Stimulated activated CD4-positive, alpha-beta T cell treated with anti-CD3 and anti-CD28 coated beads, Interleukin-4, amount 100 ng/mL, for 48 hours (primary cell): ENCODE data around the gene PHRF1.

Experiments
- DNase-seq, 2 donors: peaks; one replicate each; pipeline ENCODE4 v3.0.0-alpha.2; 2020; ENCODE audit warnings: low read depth in 2 of 2

PHRF1 gene

DNA sequence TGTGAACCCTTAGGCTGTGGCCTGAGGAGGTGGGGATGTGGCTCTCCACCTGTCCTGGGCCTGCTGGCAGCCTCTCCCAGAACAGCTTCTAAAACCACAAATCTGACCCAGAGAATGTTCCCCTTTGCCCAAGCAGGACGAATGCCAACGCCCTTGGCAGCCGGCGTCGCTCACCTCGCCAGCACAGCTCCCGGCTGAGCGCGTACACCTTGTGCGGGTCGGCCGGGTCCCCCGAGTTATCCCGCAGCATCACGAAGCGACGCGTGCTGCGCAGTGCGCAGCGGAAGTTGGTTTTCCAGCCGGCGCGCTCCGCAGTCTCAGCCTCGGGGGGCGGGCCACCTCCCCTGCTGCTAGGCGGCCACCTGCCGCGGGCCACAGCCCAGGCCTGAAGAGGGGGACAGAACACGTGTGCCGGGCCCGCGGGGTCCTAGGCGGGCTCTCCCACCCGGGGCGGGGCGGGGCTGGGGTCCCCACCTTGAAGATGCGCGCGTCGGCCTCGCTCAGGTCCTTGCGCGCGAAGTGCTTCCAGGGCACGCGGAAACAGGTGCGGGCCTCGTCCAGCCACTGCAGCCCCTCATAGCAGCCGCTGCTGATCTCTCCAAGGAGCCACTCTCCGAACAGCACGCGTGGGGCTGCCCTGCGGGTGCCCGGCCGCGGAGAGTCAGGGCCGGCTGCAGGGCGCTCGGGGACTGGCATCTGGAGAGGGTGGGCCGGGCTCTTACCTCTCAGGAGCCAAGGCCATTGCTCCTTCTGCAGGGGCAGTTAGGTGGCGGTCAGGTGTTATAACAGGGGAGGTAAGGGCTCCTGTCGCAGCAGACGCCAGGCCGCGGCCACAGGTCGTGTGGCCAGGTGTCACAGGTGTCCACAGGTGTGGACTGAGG is 38.6 kb downstream of the PHRF1 start:
- no peak for DNase-seq

DNA sequence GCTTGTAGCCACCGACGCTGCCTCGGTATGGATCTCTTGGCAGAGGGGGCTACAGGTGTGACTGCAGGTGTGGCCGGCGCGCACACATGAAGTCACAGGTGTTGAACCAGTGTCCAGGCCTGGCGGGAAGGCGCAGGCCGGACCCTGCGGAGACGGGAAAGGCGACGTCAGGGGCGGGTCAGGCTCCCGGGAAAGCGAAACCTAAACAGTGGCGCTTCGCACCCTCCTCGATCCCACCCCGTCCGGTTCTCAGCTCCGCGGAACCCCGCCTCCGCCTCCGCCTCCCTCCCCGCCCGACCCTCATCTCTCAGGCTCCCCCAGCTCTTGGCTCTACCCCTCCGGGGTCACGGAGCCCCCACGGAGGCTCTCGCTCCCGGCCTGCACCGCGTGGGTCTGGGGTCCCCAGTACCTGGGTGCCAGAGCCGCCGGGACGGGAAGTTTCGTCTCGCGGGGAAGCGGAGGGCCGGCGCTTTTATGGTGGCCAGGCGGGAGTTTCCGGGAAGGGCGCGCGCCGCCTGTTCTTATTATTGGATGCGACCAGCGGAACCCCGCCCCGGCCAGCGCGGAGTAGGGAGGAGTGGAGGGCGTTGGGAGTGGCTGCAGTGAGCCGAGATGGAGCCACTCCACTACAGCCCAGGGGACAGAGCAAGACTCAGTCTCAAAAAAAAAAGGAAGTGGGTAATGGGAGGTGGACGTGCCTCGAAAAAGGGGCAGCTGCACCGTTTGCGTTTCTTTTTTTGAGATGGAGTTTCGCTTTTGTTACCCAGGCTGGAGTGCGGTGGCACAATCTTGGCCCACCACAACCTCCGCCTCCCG is 39.4 kb downstream of the PHRF1 start, which contains the start of gene IRF7:
Gene IRF7, minus strand, starts transcription at position 447 of the 816 bp plus-strand sequence. CDS start 586 bp downstream, outside the sequence.
- DNase-seq: peak; percentile 76 to 86

DNA sequence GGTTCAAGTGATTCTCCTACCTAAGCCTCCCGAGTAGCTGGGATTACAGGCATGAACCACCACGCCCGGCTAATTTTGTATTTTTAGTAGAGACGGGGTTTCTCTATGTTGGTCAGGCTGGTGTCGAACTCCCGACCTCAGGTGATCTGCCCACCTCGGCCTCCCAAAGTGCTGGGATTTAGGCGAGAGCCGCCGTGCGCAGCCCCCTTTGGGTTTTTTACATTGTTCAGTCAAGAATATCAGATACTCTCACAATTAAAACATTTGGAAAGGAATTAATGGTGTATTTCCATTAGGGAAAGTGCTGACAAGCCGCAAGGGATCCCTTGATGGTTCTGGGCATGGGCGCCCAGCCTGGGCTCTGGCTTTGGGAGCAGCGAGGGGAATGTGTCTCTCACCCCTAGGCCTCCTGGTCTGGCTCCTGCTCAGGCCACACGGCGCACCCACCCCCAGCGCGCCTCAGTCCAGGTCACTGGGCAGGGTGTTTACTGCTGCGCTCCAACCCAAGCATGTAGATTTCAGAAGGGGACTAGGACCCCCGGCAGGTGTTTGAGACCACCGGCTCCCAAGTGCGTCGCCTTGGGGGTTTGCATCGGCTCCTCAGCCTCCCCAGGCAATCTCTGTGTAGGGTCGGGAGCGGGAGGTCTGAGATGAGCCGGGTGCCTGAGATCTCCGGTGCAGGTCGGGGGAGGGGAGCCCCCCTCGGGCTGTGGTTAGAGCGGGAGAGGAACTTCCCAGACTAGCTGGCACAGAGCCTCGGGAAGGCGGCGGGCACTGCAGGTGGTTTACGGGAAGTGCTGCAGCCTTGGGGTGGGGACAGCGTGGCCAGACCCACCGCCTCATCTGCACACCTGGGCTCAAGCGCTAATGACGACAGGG is 40.3 kb downstream of the PHRF1 start:
- no peak for DNase-seq

DNA sequence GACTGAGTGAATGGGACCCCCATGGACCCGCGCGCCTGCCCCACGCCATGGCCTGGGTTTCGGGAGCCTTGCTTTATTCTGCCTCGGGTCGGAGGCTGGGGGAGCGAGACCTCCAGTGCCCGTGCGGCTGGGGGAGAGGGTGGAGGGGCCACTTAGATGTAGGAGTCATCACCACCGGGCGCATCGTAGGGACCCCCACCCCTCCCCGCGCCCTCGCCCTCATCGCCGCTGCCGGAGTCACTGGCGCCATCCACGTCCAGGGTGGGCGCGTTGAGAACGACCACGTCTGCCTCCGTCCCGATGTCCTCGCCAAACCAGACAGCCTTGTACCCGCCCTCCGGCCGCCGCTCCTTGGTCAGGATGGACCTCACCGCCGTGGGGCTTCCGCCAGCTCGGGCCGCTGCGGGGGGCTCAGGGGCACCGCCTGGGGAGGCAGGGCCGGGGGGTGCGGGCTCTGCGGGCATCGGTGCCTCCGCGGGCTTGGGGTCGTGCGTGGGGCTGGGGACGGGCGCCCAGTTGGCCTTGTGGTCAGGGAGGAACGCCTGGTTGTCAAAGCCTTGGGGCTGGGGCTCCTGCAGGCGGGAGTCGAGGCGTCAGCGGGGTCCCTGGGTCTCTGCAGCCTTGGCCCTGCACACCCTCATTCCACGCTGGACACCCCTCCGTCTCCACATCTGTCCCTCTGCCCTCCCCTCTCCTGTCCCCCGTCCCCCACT is 41.1 kb downstream of the PHRF1 start:
- no peak for DNase-seq

DNA sequence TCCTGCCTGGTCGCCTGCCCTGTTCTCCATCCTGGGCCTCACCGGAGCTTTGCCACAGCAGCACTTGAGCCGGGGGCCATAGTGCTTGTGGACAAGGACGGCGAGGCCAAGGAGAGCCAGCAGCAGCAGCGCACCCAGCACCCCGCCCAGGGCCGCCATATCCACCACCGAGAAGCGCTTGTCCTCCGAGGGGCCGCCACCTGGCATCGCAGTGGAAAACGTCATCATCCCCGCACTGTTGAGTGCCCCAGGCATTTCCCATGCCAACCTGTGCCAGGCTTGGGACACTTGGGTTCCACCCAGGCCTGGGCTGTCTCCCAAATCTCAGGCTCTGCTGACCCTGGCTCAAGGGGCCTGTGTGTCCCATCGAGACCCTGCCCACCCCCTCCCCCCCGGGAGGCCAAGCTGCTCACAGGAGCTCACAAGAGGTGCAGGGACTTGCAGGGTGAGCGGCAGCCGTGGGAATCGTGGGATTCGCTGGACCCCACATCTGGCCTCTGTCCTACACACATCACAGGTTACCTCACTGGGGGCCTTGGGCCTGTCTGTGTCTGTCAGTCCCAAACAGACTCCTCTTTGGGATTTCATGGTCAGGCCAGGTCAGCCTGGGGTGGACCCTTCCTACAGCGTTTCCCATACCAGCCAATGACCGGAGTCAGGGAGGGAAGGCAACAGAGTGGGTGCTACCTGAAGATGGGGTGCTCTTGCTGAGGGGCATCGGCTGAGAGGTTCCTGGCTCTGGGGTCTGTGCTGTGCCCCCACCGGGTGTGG is 41.8 kb downstream of the PHRF1 start:
- no peak for DNase-seq

DNA sequence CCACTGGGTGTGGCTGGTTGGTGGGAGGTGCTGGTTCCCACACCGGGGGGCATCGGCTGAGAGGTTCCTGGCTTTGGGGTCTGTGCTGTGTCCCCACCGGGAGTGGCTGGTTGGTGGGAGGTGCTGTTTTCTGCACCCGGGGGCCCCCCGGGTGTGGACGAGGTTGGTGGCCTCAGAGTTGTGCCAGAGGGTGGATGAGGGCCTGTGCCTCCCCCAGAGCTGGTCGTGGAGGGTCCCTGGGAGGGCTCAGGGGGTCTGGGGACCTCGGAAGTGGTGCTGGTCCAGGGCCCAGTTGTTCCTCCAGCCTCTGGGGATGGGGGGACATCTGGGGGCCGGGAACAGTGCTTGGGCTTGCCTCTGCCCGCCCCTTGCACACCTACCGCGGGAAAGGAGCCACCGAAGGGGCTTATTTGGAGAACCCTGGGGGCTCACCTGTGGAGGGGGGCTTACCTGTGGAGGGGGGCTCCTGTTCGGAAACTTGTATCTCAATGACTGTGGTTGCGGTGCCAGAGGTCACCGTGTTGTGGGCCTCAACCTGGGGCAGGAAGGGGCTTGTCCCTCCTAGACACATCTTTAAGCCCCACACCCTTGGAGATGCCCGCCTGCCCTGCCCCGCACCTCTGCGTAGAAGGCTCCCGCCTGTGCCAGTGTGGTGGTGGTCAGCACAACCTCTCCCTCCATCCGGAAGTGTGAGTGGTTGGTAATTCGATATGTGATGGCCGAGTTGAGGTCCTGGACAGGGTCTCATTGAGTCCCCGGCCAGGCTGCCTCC is 42.8 kb downstream of the PHRF1 start:
- DNase-seq: no peak

DNA sequence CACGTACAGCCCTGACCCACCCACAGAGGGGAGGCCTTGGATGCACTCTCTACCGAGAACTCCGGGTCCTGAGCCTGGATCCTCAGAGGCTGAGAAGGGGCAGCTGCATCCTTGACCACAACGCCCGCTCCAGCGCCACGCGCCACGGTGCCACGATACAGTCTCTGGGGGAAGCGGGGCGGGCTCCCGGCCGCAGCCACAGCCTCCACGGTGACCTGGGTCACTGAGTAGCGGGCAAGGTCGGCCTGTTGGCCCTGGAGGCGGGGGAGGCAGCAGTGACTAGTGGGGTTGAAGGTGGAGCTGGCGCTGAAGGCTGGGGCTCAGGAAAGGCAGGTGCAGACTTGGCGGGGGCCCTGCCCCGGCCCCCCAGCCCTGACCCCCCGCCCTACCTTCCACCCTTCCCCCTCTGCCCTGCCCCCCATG is 43.4 kb downstream of the PHRF1 start:
- DNase-seq: no peak

DNA sequence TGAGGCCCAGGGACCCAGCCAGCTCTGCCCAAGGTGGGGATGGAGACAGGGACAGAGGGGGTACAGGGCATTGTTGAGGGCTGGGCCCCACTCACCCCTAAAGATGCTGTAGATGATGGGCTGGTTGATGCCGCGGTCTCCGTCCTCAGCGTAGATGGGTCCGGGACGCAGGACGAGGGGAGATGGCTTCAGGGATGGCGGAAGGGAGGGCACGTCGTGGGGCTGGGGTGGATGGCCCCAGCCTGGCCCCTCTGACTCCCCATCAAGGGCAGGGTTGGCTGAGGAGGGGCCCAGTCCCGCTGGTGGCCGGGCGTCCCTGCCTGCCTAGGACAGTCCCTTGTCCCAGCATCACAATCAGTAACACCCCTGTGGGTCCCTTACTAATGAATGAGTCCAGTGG is 43.9 kb downstream of the PHRF1 start:
- no peak for DNase-seq

DNA sequence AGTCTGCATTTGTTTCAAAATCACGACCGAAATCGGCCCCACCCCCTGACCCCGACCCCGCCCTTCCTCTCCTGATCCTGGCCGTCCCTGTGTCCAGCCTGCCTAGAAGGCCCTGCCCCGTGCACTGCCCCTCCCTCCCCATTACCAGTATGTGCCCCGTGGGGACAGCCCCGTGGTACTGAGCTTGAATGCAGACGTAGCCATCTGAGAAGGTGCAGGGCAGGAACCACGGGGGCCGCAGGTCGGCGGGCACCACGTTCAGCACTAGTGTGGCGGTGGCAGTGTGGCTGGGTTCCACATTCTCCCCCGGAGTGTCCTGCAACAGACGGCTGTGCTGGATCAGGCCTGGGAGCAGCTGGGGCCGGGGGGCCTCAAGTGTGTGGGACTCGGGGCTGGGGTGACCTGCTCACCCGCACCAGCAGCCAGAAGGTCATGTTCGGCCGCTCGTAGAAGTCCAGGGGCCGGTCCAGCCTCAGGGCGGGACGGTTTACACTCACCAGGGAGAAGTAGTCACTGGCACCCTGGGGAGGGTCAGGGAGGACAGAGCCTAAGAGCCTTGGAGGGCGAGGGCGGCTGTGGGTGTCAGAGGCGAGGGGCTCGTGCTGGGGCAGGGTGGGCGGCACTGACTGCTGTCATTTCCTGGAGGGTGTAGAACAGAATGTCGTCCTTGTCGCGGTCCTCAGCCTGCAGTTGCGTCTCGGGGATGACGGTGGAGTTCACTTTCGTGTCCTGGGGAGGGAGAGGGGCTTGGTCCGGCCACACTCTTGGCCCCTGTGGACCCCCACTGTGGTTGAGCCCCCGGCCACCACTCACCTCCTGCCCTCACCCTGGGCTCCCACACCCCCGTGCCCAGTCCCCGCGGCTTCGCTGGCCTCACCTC is 44.9 kb downstream of the PHRF1 start:
- no peak for DNase-seq

DNA sequence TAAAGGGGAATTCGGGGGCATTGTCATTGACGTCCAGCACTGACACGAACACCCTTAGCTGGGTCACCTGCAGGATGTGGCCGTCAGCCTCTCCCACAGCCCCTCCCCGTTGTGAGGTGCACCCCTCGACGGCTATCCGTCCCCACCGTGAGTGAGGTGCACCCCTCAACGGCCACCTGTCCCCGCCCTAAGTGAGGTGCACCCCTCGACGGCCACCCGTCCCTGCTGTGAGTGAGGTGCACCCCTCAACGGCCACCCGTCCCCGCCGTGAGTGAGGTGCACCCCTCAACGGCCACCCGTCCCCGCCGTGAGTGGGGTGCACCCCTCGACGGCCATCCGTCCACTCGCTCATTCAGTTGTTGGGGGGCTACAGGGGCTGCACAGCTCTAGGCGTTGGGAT is 45.6 kb downstream of the PHRF1 start:
- no peak for DNase-seq

DNA sequence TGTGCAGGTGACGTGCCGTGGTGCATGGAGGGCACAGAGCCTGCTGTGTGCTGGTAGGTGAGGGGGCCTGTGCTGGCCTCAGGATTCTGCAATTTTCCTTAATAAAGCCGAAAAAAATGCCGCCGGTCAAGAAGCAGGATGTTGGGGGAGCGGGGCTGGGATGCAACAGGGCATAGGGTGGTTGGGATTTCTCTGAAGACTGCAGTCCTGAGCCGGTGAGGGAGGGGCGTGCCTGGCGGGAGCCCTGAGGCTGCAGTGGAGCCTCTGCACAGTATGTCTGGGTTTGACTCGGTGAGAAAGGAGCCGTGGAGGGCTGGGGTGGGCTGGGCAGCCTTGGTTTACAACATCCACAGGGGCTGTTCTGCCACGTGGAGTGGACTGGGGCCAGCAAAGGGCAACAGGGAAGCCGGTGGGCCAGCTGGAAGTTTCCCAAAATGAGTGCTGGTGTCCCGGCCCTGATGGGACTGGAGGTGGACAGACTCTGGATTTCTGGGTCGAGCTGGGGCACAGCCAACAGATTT is 47.1 kb downstream of the PHRF1 start:
- DNase-seq: no peak

DNA sequence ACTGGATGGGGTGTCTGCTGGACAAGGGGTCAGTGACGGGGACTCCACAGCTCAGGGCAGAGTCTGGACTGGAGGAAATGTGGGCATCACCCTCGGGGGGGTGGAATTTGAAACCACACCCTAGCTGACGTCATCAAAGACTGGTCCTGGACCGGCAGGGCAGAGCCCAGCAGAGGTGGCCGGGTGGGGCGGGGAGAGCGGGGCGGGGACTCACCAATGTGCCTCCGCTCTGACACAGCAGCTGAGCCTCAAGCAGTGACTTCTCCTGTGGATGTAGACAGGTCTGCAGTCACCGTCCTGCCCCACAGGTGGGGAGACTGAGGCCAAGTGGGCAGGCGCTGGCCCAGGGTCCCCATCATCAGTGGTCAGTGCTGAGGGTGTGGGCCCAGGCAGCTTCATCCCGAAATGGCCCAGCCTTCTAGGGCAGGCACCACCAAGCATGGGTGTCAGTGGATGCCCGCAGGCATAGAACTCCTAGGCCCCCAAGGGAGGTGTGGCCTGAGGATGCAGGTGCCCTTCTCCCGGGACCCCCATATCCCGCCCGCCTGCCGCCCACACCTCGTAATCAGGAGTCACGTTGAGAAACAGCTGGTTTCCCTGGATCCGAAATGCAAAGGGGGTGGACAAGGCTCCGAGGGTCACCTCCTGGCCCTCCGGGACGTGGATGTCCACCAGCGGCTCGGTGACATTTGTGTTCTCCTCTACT is 47.9 kb downstream of the PHRF1 start:
- DNase-seq: no peak

DNA sequence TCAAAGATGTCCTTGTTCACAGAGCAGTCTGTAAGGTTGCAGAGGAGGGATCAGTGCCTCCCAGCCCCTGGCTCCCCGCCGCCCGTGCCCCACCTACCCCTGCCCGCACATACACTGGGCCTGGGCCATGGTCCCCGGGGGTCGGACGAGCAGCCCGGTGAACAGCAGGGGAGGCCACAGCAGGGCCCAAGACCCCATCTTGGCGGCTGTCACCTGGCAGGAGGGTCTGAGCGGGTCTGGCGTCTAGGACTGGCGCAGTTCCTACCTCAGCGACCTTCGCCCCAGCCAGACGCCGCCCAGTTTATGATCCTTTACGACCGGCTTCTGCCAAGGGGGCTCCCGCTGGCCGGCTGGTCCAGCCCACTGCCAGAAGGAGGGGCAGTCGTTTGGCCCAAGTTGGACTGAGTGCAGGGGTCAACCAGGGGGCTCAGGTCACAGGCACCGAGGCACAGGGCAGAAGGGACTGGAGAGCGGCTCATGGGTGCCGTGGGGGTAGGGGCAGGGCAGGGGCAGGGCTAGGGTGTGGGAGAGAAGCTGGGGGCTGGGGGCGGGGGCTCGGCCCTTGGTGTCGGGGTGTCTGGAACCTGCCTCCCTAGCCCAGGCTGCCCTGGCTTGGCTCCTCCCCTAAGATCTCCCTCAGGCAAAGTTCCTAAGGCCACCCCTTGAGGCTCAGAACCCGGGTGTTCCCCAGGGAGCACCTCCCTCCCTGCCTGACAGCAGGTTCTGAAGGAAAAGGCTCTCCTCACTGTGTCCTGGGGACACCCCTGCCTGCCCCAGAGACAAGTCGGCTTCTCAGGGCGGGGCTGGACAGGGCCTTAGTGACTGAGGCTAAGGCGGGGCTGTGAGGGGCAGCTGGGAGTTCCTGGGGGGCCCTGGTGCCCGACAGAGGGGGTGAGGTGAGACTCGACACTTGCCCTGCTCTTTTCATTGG is 48.7 kb downstream of the PHRF1 start, which contains the start of gene CDHR5:
Gene CDHR5, minus strand, starts transcription at position 251 of the 931 bp plus-strand sequence. Its CDS starts 53 bp downstream, at position 198.
- no peak for DNase-seq

DNA sequence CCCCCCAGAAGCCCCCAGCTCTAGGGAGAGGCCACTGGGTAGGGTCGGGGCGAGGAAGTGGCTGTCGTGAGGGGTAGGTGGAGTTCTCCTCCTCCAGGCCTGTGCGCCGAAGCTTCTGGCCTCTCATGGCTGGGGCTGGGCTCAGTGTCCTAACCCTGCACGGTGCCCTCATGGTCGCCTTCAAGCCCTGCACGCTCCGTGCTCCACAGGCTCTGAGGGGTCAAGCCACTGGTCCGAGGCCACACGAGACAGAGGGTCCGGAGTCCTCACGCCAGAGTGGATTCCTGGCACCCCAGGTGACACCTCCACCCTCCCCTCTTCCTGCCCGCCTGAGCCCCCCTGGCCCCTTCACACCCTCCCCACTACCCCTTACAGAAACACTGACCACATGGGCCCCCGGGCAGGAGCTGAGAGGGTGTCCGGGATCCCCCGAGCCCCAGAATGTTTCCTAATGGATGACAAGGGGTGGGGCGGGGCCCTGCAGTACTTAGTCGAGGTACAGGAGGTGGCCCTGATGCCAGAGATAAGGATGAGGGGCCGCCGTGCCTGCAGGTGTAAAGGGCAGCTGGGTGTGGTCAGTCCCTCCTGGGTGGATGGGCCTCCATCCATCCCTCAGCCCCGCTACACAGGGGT is 49.5 kb downstream of the PHRF1 start:
- no peak for DNase-seq

DNA sequence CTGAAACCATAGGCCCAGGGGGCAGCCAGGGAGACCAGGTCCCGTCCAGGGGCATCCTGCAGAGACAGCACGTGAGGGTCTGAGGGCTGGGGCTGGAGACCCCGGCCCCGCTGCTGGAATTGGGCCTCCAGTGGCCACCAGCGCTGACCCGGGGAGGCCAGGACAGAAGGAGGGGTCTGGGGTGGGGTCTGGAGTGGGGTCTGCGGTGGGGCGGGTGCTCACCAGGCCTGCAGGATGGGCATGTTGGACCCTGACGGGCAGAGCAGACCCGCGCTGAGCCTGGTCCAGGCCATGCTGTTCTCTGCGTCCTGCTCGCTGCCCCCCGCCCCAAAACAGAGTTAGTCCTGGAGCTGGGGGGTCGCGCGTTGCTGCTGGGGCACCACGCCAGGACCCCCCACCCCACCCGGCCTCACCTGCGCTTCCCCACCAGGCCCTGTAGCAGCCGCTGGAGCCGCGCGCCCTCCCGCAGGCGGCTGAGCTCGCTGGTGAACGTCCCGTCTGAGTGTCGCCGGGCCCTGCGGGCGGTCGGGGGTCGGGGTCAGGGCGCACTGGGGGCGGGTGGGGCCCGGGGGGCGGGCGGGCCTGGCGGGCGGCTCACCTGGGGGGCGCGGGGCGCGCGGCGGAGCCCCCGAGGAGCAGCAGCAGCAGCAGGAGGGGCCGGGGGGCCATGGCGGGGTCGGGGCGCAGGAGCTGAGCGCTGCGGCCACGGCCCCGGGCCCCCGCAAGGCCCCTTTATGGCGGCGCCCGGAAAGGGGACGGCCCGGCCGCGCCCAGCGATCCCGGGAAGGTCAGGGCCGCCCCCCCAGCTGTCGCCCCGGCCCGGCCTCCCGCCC is 50.4 kb downstream of the PHRF1 start, which contains the start of gene SCT:
Gene SCT, minus strand, starts transcription at position 707 of the 833 bp plus-strand sequence. Its CDS starts 38 bp downstream, at position 669.
- no peak for DNase-seq
